GM19043 (cell line): Measurements from ENCODE around the gene FREM2.

ENCODE experiments used
- ATAC-seq: cut with Tn5 transposase; IDR thresholded peaks from one replicate; pipeline ENCODE4 v1.9.1; 2021; ENCODE audit warnings: low read depth; ENCODE audit not compliant: unreplicated experiment

FREM2 gene, protein sequence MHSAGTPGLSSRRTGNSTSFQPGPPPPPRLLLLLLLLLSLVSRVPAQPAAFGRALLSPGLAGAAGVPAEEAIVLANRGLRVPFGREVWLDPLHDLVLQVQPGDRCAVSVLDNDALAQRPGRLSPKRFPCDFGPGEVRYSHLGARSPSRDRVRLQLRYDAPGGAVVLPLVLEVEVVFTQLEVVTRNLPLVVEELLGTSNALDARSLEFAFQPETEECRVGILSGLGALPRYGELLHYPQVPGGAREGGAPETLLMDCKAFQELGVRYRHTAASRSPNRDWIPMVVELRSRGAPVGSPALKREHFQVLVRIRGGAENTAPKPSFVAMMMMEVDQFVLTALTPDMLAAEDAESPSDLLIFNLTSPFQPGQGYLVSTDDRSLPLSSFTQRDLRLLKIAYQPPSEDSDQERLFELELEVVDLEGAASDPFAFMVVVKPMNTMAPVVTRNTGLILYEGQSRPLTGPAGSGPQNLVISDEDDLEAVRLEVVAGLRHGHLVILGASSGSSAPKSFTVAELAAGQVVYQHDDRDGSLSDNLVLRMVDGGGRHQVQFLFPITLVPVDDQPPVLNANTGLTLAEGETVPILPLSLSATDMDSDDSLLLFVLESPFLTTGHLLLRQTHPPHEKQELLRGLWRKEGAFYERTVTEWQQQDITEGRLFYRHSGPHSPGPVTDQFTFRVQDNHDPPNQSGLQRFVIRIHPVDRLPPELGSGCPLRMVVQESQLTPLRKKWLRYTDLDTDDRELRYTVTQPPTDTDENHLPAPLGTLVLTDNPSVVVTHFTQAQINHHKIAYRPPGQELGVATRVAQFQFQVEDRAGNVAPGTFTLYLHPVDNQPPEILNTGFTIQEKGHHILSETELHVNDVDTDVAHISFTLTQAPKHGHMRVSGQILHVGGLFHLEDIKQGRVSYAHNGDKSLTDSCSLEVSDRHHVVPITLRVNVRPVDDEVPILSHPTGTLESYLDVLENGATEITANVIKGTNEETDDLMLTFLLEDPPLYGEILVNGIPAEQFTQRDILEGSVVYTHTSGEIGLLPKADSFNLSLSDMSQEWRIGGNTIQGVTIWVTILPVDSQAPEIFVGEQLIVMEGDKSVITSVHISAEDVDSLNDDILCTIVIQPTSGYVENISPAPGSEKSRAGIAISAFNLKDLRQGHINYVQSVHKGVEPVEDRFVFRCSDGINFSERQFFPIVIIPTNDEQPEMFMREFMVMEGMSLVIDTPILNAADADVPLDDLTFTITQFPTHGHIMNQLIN (N-terminal part only)

DNA sequence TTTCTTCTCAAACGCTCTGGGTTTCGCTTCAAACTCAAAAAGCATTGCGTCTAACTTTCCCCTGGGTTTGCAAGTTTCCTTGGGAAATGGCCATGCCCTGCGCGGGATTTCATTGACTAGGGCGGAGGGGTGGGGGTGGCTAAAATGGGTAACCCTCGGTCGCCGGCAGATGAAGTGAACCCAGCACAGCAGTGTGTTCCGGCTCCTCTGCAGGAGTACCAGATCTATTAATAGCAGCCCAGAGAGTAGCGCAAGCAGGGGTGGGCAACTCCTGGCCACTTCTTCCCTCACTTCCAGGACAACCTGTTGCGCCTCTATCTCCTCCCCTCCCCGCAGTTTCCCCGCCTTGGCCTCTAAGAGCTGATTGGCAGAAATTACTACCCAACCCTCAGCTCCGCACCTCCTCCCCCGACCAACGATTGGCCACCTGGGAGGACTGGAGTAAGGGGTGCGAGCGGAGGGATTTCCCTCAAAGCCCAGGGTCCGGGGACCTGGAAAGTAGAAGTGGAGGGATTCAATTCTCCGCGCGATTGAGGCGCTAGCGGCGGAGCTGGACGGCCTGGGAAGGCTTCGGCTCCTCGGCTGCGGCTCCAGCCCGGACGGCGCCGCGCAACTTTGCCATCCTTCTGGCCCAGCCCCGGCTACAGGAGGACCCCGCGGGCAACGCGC lies at the start of gene FREM2:
TSS of gene FREM2 (plus strand) at position 501 of the 669 bp plus-strand sequence. CDS start 268 bp downstream, outside the sequence.
- no peak for ATAC-seq

DNA sequence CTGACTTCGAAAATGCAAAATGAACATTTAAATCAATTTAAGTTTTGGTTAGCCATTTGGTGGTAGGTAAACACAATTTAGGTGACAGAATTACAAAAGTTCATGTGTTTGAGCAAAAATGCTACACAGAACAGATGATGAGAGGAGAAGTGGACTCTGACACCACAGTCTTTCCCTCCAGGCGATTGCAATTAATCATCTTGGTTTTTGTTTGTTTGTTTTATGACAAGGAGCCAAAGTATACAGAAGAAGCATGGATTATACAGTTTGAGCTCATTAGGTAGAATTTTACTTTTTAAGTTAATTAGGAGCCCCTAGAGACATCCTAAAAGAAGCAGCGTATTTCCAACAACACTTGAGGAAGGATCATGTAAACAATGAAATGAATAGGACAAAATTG lies 49.3 kb upstream of the FREM2 start:
- ATAC-seq, result no peak

DNA sequence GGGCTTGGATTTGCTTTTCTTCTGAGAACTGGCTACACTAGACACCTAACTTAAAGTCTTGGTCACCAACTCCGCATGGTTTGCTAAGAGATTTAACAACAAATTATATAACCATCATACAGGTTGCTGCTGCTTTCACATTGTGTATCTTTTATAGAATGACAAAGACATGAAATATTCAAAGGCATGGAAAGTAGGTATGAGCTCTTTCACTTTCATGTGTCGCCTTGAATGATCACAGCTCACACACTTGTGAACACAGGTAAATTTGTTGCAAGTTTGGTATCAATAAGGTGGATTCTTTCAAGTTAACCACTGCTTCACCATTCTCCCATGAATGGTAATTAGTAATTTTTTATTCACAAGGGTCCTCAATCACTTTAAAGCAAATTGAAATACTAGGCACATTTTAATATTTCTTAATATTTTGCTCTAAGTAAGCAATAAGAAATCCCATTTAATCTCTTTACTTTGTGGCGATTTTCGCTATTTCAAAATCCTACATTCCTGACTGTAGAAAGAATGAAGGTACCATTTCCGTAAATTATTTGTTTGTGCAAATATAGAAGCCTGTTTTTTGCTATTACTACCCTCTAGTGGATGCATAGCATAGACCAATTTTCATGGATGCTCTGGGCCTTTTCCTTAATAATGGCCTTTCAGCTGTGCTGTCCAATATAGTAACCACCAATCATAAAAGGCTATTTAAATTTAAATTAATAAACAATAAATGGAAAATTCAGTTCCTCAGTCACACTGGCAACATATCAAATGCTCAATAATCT lies 45.5 kb upstream of the FREM2 start:
- no peak for ATAC-seq

DNA sequence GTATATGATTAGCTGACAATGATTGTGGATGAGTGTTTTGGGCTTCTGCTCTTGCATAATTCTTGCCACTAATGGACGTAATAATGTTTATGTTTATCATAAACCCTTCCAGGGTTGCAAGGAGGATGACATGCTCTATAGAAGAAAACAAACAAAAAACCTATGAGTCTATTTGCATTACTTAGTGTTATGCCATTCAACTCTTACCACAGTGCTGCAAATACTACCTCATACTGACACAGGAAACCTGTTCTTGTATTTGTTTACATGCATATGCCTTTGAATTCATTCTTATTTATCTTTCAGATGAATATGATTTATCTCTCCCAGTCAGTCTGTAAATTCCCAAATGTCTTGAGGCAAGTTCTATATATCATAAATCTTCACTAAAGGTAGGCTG lies 39.6 kb upstream of the FREM2 start:
- ATAC-seq, result no peak

DNA sequence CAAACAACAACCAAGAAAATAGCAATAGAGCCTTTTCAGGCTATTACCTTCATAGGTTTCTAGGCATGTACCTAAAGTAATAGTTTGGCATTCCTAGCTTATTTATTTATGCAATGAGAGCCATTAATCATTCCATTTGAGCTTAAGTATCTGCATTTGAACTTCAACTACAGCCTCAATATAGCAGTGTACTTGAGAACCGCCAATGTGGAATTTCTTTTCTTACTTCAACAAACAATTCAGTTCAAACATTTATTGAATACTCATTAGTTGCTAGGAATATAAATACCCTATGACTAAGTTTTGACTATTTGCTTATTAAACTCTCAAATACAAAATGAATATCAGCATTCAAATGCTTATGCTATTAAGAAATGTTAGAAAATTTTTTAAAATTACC lies 38.0 kb upstream of the FREM2 start:
- no peak for ATAC-seq

DNA sequence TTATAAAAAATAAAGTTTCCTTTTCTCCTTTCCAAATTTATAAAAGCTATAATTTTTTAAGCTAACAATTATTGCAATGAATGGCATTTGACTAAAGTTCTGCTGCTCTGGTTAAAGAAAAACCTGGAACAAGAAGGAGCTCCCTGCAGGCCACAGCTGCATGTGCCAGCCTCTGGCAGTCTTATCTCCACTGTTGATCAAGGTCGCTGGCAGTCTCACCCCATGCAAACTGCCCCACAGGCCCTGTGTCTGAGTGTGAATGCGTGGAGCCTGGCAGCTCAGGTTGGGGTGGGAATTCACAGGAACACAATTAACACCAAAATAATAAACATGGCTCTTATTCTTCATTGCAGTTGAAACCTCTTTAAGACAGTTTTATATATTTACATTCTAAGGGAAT lies 30.2 kb upstream of the FREM2 start:
- ATAC-seq, result no peak

DNA sequence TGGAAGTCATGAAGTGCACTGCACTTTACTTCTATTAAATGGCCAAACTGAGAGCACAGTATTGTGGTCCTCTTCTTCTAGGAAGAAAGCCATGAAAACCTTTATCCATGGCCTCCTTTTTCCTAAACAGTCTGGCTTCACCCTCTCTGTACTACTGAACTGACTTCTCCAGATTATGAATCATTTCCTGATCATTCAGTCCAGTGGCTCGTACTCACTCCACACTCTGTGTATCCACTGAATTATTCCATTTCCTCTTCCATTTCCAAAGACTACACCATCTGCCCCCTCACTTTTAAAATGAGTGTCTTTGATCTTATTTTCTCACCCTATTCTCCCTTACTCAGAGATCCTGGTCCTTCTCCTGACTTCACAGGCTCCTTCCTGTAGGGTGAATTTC lies 29.7 kb upstream of the FREM2 start:
- no peak for ATAC-seq

DNA sequence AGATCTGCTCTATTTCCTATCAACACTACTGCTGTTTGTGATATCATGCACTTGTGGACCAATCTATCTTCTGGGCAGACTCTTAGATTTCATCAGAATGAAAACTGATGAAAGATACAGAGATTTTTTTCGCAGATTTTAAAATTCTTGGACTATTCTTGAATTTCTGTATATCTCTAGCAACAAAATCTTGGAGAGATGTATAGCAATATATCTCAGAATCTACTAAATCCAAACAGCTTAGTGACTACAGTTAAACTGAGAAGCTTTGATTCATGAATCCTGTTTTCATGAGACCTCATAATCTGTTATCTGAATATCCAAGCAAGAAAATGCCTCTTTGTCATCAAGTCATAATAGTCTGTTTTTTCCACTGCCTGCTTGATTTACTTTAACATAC lies 28.0 kb upstream of the FREM2 start:
- no peak for ATAC-seq

DNA sequence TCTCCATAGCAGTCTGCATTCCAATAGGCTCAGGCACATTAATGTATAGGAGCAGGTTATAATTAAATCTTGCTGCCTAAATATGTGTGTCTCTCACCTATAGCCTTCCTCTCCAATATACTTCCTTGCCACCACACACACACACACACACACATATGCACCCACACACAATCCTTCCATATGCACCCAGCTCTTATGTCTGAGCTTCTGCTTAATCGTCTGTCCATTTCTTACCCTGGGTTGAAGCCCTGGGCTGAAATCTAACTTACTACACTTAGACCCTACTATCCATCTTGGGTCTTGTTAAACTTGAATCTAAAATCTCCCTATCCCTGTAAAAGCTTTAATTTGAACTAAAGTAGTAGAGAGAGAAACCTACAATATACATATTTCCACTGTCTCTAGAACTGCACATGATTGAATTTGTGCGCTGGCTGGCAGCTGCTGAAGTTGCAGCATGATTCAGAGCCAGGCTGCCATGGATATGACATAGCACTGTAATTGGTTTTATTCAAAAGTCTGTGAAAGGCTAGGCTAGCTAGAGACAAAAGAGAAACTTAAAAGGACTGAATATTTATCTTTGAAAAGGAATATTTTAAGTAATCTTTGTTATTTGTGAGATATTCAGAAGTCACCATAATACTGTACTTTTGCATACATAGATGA lies 25.7 kb upstream of the FREM2 start:
- no peak for ATAC-seq

DNA sequence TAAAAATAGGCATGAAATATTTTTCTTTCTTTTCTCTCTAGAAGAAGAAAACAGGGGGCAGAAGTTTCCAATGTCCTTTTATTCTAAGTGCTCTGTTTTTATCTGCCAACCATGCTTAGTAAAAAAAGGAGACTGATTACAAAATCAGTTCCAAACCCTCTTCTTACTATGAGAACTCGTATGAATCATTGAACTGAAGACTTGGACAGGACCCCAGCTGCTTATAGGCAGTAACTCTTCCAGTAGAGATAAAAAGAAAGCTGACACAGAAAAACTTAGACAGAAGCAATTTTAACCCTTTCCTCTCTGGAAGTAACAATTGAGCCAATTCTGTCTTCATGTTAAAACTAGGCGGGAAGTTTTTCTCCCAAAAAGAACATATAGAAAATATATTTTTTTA lies 24.5 kb upstream of the FREM2 start:
- no peak for ATAC-seq

DNA sequence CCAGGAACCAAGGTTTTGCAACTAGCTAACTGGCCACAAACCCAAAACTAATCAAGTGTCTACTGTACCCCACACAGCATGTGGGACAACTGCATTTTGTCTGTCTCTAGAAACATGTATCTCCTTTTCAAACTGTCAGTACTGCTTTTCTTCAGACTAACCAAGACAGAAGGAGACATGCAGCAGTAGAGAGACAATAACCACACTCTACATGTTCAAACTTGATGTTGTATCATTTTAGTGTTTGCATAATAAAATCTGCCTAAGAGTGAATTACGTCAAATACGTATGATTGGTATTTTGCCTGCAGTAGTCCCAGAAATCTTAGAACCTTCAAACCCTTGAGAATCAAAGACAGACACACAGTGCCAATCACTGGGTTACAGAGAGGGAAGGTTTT lies 22.0 kb upstream of the FREM2 start:
- no peak for ATAC-seq

DNA sequence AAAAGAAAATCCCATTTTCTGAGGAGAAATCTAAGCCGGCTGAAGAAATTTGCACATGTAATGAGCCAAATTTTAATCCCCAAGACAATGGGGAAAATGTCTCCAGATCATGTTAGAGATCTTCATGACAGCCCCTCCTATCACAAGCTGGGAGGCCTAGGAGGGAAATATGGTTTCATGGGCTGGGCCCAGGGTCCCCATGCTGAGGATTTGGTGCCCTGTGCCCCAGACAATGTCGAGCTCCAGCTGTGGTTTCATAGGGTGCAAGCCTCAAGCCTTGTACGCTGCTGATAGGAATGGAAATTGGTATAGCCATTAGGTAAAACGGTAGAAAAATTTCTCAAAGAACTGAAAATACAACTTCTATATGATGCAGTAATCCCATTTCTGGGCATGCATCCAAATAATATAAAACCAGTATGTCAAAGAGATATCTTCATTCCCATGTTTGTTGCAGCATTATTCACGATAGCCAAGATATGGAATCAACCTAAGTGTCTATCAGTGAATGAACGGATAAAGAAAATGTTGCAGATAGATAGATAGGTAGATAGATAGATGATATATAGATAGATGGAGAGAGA lies 19.3 kb upstream of the FREM2 start:
- ATAC-seq, result no peak

DNA sequence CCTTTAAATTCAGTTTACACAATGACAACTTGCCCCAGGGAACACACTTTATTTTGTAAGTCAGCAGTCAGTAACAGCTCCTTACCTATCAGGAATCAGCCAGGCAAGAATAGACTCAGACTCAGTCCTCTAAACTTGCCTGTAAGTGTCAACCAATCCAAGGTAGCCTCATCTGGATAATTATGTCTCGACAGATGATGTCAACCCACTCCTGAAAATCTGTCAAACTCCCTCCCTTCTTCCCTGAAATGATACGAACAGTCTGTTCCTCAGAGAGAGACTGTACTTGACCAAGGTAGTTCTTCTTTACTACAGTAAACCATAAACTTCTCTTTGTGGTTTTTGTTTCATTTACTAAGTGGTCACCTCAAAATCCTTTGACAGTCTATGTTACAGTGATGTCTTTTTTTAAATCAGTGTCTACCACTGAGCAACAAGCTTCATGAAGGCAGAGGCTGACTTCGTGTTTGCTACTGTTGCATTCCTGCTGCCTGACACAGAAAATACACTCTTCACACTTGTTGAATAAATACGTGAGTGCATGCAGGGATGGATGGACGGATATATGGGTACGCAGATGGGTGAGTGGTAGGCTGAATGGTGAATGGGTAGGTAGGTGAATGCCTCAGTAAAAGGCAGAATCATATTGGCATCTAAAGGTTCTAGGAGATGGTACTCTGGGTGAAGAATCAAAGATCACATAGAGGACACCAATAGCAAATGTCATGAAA lies 17.5 kb upstream of the FREM2 start:
- no peak for ATAC-seq

DNA sequence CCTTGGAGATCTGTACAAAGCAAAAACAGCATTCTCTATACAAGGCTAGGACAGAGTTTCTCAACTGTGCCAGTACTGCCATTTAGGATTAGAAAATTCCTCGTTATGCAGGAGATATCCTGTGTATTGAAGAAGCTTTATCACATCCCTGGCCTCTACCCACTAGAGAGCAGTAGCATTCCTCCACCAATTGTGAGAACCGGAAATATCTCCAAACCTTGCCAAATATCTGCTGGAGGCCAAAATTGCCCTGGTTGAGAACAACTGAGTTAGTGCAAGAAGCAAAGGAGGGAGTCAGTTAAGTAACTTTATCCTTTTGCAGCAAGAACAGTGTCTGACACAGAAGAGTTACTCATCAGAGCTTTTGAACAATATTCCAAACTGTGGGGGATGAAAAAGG lies 16.2 kb upstream of the FREM2 start:
- no peak for ATAC-seq

DNA sequence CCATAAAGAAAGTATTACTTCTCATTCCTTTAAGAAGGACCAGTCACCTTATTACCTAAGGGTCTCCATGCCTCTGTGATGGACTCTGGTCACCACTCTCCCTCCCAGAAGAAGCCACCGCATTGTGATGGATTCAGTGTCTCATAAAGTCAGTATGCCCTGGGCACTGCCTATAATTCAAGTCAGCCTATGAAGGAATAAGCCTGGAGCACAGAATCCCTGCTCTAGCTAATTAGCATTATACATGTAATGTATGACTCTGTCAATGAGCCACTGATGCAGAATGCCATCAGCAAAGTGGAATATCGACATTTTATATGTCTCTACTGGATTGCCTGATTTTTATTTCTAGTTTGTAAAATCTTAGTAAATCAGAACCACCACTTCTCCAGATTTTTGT lies 14.9 kb upstream of the FREM2 start:
- ATAC-seq, result no peak

DNA sequence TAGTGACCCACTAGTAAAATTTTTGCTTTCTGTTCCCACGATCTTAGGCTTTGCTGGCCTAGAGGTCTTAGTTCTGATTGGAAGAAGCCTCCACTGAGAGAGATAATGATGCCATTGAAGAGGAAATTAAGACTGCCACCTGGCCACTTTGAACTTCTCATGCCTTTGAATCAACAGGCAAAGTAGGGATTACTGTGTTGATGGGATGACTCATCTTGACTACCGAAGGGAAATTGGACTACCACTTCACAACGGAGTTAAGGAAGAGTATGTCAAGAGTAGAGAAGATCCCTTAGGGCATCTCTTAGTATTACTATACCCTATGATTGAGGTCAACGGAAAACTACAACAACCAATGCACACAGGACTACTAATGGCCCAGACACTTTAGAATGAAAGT lies 12.7 kb upstream of the FREM2 start:
- no peak for ATAC-seq

DNA sequence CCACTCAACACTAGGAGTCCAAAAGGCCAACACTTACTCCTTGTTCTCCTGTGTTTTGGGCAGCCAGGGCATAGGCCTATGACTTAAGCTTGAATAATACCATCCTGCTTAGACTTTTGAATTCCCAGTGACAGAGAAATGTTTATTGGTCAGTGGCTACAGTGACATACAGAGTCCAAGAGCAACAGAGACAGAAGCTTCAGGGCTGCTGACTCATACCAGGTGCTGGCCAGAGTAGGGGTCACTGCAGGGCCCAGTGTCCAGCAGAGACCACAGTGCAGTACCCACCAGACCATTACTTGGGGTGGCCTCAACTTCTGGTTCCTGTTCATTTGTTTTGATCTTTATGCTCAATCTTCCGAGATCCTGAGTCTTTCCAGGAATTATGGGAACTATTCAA lies 6.0 kb upstream of the FREM2 start:
- ATAC-seq, result no peak

DNA sequence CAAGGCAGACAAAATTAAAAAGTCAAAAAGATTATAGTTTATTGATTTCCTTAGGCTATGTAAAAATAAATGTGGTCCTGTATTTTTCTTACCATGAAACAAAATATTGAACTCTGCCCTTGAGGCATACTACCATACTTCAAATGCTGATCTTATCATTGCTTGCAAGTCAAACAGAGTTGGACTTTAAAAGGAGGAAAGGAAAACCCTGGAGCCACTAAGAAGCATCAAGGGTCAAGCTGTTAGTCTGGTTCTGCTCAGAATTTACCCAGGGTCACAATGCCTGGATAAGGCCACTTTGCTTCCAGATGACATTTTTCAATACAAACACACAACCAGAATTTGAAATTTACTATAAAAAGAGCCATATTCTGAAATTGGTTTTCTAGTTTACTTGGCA lies 2.2 kb upstream of the FREM2 start:
- ATAC-seq, result no peak
